ENCODE data around the gene FAAH. TPM values are rescaled to one million over a fixed set of nuclear protein-coding genes. Genes with fewer than 3 reads are reported as not detected.

FAAH gene
- total RNA-seq, 2 experiments from 2014 or later = 5.3 to 6.9 TPM

- DNase-seq = no peak
- Mint-ChIP-seq H3K4me3 (no peak overlapping the region), H3K36me3 (no peaks in the 10 kb centered on the region), H3K27ac (no peak overlapping the region), H3K9me3 (no peaks in the 10 kb centered on the region), H3K27me3 (peaks cover 50% of the 10 kb centered on the region), H3K4me1 (peaks cover 6% of the 10 kb centered on the region)
- no peak for ATAC-seq (ENCODE audit: low read depth)
- POLR2A ChIA-PET = no interaction called here
Measured at GRCh38 chr1:46453449-46453848, 59.3 kb downstream of the FAAH start.

- peaks cover 2% of the 10 kb centered on the region for H3K4me1 Mint-ChIP-seq
- DNase-seq (no peak), ATAC-seq (ENCODE audit: low read depth) (no peak)
- no peak overlapping the region for H3K27ac Mint-ChIP-seq
- H3K4me3 Mint-ChIP-seq = no peak overlapping the region
- peaks cover 38% of the 10 kb centered on the region for H3K27me3 Mint-ChIP-seq
- H3K9me3 Mint-ChIP-seq = no peaks in the 10 kb centered on the region
- POLR2A ChIA-PET = interaction anchor here (0.6 kb wide), 1 partner anchor 11 kb away, joined by 3 read pairs; no protein-coding TSS in a partner anchor
- no peaks in the 10 kb centered on the region for H3K36me3 Mint-ChIP-seq
Measured at GRCh38 chr1:46455951-46456350, 61.8 kb downstream of the FAAH start.

- Mint-ChIP-seq H3K4me3 (no peak overlapping the region), H3K27ac (no peak overlapping the region), H3K36me3 (no peaks in the 10 kb centered on the region), H3K4me1 (peaks cover 2% of the 10 kb centered on the region), H3K9me3 (no peaks in the 10 kb centered on the region), H3K27me3 (peaks cover 32% of the 10 kb centered on the region)
- DNase-seq (no peak), ATAC-seq (ENCODE audit: low read depth) (no peak)
- POLR2A ChIA-PET = no interaction called here
Measured at GRCh38 chr1:46456411-46456963, 62.4 kb downstream of the FAAH start.

GRCh38 chr1:46457178-46457577 is 63.1 kb downstream of the FAAH start:
- ATAC-seq (ENCODE audit: low read depth) (no peak), DNase-seq (no peak)
- Mint-ChIP-seq H3K4me1 (peaks cover 2% of the 10 kb centered on the region), H3K4me3 (no peak overlapping the region), H3K27me3 (peaks cover 30% of the 10 kb centered on the region), H3K36me3 (no peaks in the 10 kb centered on the region), H3K9me3 (no peaks in the 10 kb centered on the region), H3K27ac (no peak overlapping the region)
- POLR2A ChIA-PET = no interaction called here

- DNase-seq (no peak), ATAC-seq (ENCODE audit: low read depth) (no peak)
- no peaks in the 10 kb centered on the region for H3K4me1 Mint-ChIP-seq
- H3K4me3 Mint-ChIP-seq = no peak overlapping the region
- H3K27me3 Mint-ChIP-seq = peaks cover 30% of the 10 kb centered on the region
- H3K9me3 Mint-ChIP-seq = no peaks in the 10 kb centered on the region
- H3K36me3 Mint-ChIP-seq = no peaks in the 10 kb centered on the region
- H3K27ac Mint-ChIP-seq = no peak overlapping the region
- POLR2A ChIA-PET = no interaction called here
Measured at GRCh38 chr1:46458190-46458589, 64.1 kb downstream of the FAAH start.

GRCh38 chr1:46458846-46459245 is 64.7 kb downstream of the FAAH start:
- H3K4me1 Mint-ChIP-seq = no peaks in the 10 kb centered on the region
- no peaks in the 10 kb centered on the region for H3K9me3 Mint-ChIP-seq
- H3K27me3 Mint-ChIP-seq = peaks cover 32% of the 10 kb centered on the region
- ATAC-seq (ENCODE audit: low read depth) (no peak), DNase-seq (no peak)
- POLR2A ChIA-PET = no interaction called here
- no peak overlapping the region for H3K4me3 Mint-ChIP-seq
- H3K36me3 Mint-ChIP-seq = no peaks in the 10 kb centered on the region
- H3K27ac Mint-ChIP-seq = no peak overlapping the region

- ATAC-seq (ENCODE audit: low read depth) (no peak), DNase-seq (no peak)
- no peaks in the 10 kb centered on the region for H3K36me3 Mint-ChIP-seq
- no peaks in the 10 kb centered on the region for H3K9me3 Mint-ChIP-seq
- H3K27ac Mint-ChIP-seq = no peak overlapping the region
- H3K27me3 Mint-ChIP-seq = peaks cover 33% of the 10 kb centered on the region
- no peak overlapping the region for H3K4me3 Mint-ChIP-seq
- H3K4me1 Mint-ChIP-seq = no peaks in the 10 kb centered on the region
- POLR2A ChIA-PET = no interaction called here
Measured at GRCh38 chr1:46459315-46459714, 65.2 kb downstream of the FAAH start.

GRCh38 chr1:46461017-46461808 is 67.1 kb downstream of the FAAH start:
- DNase-seq (no peak), ATAC-seq (ENCODE audit: low read depth) (no peak)
- H3K27me3 Mint-ChIP-seq = peaks cover 44% of the 10 kb centered on the region
- POLR2A ChIA-PET = interaction anchor here (0.7 kb wide), 1 partner anchor 10 kb away, joined by 3 read pairs; no protein-coding TSS in a partner anchor
- peaks cover 3% of the 10 kb centered on the region for H3K4me1 Mint-ChIP-seq
- no peak overlapping the region for H3K4me3 Mint-ChIP-seq
- no peaks in the 10 kb centered on the region for H3K9me3 Mint-ChIP-seq
- no peaks in the 10 kb centered on the region for H3K36me3 Mint-ChIP-seq
- no peak overlapping the region for H3K27ac Mint-ChIP-seq

- no peak overlapping the region for H3K4me3 Mint-ChIP-seq
- H3K27ac Mint-ChIP-seq = no peak overlapping the region
- H3K9me3 Mint-ChIP-seq = no peaks in the 10 kb centered on the region
- POLR2A ChIA-PET = interaction anchor here (0.7 kb wide), 1 partner anchor 11 kb away, joined by 3 read pairs; no protein-coding TSS in a partner anchor
- H3K27me3 Mint-ChIP-seq = peaks cover 46% of the 10 kb centered on the region
- H3K36me3 Mint-ChIP-seq = no peaks in the 10 kb centered on the region
- DNase-seq = no peak
- peaks cover 5% of the 10 kb centered on the region for H3K4me1 Mint-ChIP-seq
- ATAC-seq (ENCODE audit: low read depth) = no peak
Measured at GRCh38 chr1:46461809-46462448, 67.8 kb downstream of the FAAH start.

Other genes starting within 250 kb of the FAAH start
- not detected for gene TSPAN1, start 219.2 kb upstream of the FAAH start, total RNA-seq
- gene P3R3URF, start 217.8 kb upstream of the FAAH start, total RNA-seq = not detected
- 10 to 100 TPM; 32.7 to 34.3 TPM for gene POMGNT1, start 195.9 kb upstream of the FAAH start, total RNA-seq
- under 1 TPM; 0.20 to 0.36 TPM for gene LURAP1, start 191.0 kb upstream of the FAAH start, total RNA-seq
- gene RAD54L, start 146.6 kb upstream of the FAAH start, total RNA-seq = 10 to 100 TPM; 47.9 to 50.8 TPM
- 10 to 100 TPM; 36.8 to 38.8 TPM for gene LRRC41, start 90.7 kb upstream of the FAAH start, total RNA-seq
- 100 to 1,000 TPM; 250 to 260 TPM for gene UQCRH, start 90.6 kb upstream of the FAAH start, total RNA-seq
- gene NSUN4, start 53.5 kb upstream of the FAAH start, total RNA-seq = 10 to 100 TPM; 23.2 to 24.9 TPM
- under 1 TPM in 1 of 2 experiments, not detected in 1; 0.11 TPM for gene DMBX1, start 95.5 kb downstream of the FAAH start, total RNA-seq
- not detected for gene KNCN, start 157.3 kb downstream of the FAAH start, total RNA-seq
- 10 to 100 TPM; 65.4 to 70.2 TPM for gene MKNK1, start 210.0 kb downstream of the FAAH start, total RNA-seq
- 10 to 100 TPM; 21.0 to 23.8 TPM for gene MOB3C, start 222.5 kb downstream of the FAAH start, total RNA-seq

Measured in activated naive CD8-positive, alpha-beta T cell treated with anti-CD3 and anti-CD28 coated beads, Interleukin-2, amount 10 ng/mL, durations not matched to agents 7 days and 5 days (primary cell).